Measurements from ENCODE around the gene FNDC5.

The FNDC5 gene

DNA sequence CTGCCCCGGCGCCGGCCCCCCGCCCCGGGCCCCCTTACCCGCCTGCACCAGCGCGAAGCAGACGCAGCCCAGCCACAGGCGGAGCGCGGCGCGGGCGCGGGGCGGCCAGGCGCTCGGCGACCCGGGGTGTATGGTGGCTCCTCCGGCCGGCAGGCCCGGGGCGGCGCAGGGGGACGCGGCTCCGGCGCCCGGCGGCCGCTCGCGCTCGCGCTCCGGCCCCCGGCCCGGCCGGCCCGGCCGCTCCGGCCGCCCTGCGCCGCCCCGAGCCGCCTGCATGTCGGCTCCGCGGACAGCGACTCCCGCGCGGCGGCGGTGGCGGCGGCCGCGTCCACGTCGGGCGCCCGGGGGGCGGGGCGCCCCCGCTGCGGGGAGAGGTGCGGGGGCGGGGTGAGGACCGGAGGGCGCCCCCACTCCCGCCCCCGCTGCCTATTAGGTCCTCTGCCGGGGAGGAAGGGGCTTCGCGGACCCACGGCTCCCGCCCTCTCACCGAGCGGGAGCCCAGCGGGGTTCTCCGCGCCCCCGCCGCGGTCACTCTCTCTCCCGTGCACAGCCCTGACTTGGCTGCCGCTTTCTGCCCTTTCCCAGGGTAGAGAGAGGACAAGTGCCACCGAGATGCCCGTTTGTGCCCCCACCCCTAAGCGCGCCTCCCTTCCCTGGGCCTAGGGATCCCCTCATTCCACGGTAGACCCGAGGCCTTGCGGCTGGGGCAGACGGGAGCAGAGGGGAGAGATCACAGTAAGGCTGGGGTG, at the start of gene FNDC5:
Gene FNDC5 (minus strand): TSS at position 298 of the 749 bp plus-strand sequence.
- DNase-seq (ENCODE audit: low spot score), result peak; percentile 53
- in situ Hi-C loops (cut with MboI; ENCODE audit: low pct_unique_long_range_greater_than_20kb, low sequenced_read_pairs, unreplicated experiment), result no loop called here

DNA sequence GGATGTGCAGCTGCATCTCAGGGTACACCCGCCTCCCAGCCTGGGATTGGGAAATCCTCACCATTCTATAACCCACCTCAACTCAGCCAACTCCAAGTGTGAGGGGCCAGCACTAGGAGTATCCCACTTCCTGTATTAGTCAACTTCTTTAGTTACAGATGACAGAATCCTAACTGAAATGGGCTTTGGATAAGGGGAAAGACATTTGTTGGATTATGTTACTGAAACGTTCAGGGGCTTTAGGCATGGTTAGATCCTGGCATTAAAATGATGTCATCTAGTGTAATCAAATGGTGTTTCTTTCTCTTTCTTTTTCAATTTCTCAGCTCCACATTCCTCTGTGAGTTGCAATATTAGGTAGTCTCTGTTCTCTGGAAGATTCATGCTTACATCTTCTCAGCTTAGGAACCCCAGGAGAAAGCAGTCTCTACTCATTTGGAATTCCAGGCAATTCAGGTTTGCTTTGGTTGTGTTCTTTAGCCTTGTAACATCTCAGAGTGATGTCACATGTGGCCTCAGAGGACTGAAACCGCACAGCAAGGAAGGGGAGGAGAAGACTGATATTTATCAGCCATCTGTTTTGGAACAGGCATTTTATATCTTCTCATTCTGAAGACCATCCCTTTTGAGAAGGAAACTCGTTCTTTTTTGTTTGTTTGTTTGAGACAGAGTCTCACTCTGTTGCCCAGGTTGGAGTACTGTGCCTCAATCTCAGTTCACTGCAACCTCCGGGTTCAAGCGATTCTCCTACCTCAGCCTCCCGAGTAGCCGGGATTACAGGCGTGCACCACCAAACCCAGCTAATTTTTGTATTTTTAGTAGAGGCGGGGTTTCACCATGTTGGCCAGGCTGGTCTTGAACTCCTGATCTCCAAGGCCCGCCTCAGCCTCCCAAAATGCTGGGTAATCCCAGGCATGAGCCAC, 49.4 kb upstream of the FNDC5 start:
- TF ChIP-seq, protein P1, sequence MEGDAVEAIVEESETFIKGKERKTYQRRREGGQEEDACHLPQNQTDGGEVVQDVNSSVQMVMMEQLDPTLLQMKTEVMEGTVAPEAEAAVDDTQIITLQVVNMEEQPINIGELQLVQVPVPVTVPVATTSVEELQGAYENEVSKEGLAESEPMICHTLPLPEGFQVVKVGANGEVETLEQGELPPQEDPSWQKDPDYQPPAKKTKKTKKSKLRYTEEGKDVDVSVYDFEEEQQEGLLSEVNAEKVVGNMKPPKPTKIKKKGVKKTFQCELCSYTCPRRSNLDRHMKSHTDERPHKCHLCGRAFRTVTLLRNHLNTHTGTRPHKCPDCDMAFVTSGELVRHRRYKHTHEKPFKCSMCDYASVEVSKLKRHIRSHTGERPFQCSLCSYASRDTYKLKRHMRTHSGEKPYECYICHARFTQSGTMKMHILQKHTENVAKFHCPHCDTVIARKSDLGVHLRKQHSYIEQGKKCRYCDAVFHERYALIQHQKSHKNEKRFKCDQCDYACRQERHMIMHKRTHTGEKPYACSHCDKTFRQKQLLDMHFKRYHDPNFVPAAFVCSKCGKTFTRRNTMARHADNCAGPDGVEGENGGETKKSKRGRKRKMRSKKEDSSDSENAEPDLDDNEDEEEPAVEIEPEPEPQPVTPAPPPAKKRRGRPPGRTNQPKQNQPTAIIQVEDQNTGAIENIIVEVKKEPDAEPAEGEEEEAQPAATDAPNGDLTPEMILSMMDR (IDR thresholded peaks at IDR 0.05; ENCODE audit: extremely low read depth, insufficient read depth, missing control alignments), result no peak
- in situ Hi-C loops (cut with MboI; ENCODE audit: low pct_unique_long_range_greater_than_20kb, low sequenced_read_pairs, unreplicated experiment), result no loop called here
- DNase-seq (ENCODE audit: low spot score), result no peak

More for the DNA sequence above, at the start of gene FNDC5:
- TF ChIP-seq, protein P1 (IDR thresholded peaks at IDR 0.05; ENCODE audit: extremely low read depth, insufficient read depth, missing control alignments), result no peak

GRCh38 chr1:32918179-32918578, 47.5 kb upstream of the FNDC5 start:
- DNase-seq (ENCODE audit: low spot score), result no peak
- in situ Hi-C loops (cut with MboI; ENCODE audit: low pct_unique_long_range_greater_than_20kb, low sequenced_read_pairs, unreplicated experiment), result no loop called here
- TF ChIP-seq, protein P1 (IDR thresholded peaks at IDR 0.05; ENCODE audit: extremely low read depth, insufficient read depth, missing control alignments), result no peak

- DNase-seq (ENCODE audit: low spot score), result no peak
- in situ Hi-C loops (cut with MboI; ENCODE audit: low pct_unique_long_range_greater_than_20kb, low sequenced_read_pairs, unreplicated experiment), result no loop called here
- TF ChIP-seq, protein P1 (IDR thresholded peaks at IDR 0.05; ENCODE audit: extremely low read depth, insufficient read depth, missing control alignments), result no peak
Observed at GRCh38 chr1:32917521-32917920, 46.8 kb upstream of the FNDC5 start.

DNA sequence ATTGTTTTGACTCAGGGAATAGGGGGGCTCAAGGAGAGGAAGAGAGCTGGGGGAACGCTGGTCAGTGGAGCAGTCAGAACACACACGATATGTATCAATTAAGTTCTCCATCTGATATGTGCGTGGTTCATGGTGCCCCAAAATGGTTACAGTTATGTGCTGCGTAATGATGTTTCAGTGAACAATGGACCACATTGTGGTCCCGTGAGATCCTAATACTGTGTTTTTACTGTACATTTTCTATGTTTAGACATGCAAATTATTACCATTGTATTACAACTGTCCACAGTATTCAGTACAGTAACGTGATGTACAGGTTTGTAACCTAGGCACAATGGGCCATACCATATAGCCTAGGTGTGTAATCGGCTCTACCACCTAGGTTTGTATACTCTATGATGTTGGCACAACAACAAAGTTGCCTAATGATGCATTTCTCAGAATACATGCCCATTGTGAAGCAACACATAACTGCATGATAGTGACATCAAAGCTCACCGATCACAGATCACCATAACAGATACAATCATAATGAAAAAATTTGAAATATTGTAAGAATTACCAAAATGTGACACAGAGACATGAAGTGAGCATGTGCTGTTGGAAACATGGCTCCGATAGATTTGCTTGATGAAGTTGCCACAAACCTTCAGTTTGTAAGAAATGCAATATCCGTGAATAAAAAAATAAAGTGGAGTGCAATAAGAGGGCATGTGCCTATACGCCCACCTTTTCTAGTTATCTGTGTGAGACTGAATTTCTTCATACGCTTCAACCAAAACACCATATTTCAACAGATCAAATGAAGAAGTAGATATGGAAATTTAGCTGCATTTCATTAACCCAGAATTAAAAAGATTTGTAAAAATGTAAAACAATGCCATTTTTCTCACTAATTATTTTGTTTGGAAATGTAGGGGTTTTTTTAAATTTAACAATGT, 45.3 kb upstream of the FNDC5 start:
- TF ChIP-seq, protein P1 (IDR thresholded peaks at IDR 0.05; ENCODE audit: extremely low read depth, insufficient read depth, missing control alignments), result no peak
- no peak for DNase-seq (ENCODE audit: low spot score)
- in situ Hi-C loops (cut with MboI; ENCODE audit: low pct_unique_long_range_greater_than_20kb, low sequenced_read_pairs, unreplicated experiment), result no loop called here

DNA sequence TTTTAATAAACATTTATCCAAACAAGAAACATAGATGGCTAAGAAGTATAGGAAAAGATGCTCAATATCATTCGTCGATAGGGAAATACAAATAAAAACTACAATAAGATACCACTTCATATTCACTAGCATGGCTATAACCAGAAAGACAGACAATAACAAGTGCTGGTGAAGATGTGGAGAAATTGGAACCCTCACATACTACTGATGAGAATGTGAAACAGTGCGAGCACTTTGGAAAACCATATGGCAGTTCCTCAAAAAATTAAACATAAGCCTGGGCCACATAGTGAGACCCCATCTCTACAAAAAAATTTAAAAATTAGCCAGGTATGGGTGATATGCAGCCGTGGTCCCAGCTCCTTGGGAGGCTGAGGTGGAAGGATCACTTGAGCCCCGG, 39.6 kb upstream of the FNDC5 start:
- DNase-seq (ENCODE audit: low spot score), result no peak
- in situ Hi-C loops (cut with MboI; ENCODE audit: low pct_unique_long_range_greater_than_20kb, low sequenced_read_pairs, unreplicated experiment), result no loop called here
- TF ChIP-seq, protein P1 (IDR thresholded peaks at IDR 0.05; ENCODE audit: extremely low read depth, insufficient read depth, missing control alignments), result no peak

Measured in GM13977 (cell line).